ENCODE data around the gene HAL.

The HAL gene

DNA sequence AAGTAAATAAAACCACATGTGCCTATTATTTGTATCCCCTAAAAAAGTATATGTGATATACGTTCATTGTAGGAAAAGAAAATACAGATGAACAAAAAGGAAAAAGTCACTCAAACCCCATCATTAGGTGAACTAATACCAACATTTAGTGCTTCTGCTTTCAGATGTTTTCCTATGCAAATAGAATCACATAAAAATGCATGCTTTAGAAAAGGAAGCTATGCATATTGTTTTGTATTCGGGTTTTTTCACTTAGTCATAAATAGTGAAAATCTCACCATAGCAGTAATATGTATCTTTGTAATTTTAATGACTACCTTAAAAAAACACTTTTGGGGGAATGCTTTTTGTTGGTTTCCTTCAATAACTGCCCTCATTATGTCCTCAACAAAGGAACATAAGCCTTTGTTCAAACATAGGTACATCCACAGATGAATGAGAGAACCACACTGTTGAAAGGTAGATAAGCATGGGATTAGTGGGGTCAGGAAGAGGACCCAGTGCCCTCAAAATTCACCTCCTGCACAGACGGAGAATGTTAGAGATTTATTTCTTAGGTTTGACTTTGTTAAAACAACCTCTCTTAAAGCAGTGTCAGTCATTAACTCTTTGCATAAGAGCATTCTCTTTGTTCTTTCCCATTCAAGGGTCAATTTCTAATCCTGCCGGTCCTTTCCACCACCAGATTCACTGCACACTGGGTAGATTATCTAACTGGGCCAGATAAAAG lies 46.5 kb downstream of the HAL start:
- TF ChIP-seq, protein P1, sequence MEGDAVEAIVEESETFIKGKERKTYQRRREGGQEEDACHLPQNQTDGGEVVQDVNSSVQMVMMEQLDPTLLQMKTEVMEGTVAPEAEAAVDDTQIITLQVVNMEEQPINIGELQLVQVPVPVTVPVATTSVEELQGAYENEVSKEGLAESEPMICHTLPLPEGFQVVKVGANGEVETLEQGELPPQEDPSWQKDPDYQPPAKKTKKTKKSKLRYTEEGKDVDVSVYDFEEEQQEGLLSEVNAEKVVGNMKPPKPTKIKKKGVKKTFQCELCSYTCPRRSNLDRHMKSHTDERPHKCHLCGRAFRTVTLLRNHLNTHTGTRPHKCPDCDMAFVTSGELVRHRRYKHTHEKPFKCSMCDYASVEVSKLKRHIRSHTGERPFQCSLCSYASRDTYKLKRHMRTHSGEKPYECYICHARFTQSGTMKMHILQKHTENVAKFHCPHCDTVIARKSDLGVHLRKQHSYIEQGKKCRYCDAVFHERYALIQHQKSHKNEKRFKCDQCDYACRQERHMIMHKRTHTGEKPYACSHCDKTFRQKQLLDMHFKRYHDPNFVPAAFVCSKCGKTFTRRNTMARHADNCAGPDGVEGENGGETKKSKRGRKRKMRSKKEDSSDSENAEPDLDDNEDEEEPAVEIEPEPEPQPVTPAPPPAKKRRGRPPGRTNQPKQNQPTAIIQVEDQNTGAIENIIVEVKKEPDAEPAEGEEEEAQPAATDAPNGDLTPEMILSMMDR (IDR thresholded peaks at IDR 0.05; ENCODE audit: low read depth, low read length) = no peak
- no peak for DNase-seq (ENCODE audit: low read depth in 2 of 2)

DNA sequence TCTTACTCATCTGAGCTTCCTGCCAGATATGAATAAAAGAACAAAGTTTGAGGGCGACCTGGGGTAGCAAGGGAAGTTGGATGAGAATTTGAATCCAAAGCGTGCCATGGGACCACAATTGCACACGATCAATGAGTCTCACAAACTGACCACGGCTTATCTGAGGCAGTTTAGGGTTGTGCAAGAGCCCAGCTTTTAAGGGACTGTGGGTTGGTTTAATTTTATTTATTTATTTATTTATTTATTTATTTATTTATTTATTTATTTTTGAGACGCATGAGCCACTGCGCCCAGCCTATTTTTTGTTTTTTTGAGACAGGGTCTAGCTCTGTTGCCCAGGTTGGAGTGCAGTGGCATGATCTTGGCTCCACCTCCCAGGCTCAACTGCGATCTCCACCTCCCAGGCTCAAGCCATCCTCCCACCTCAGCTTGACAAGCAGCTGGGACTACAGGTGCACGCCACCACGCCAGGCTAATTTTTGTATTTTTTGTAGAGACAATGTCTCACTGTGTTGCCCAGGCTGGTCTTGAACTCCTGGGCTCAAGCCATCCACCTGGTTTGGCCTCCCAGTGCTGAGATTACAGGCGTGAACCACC lies 51.9 kb downstream of the HAL start:
- TF ChIP-seq, protein P1 (IDR thresholded peaks at IDR 0.05; ENCODE audit: low read depth, low read length) = no peak
- H3K4me3 ChIP-seq (replicated peaks in 1 of 2; ENCODE audit: low read depth in 2 of 2, low read length in 2 of 2) = no peak overlapping the region
- no peak for DNase-seq (ENCODE audit: low read depth in 2 of 2)

More for the DNA sequence above, 46.5 kb downstream of the HAL start:
- H3K4me3 ChIP-seq (replicated peaks in 1 of 2; ENCODE audit: low read depth in 2 of 2, low read length in 2 of 2) = no peak overlapping the region

DNA sequence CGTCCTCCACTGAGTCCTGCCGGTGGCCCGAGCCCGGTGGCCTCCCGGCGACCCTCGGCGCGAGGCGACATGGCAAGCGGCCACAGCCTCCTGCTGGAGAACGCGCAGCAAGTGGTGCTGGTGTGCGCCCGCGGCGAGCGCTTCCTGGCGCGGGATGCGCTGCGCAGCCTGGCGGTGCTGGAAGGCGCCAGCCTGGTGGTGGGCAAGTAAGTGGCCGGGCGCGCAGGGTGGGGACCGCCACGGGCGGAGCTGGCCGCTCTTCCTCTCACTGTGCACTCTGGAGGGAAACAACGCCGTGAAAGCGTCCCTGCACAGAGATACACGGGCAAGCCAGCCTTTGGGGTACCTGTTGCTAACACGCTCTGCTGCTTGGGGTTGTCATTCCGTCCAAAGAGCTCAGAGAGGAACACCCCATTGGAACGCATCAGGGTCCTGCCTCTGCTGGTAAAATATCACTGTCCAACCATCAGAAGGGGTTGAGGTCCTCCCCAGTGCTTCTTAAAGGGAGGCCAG lies 52.8 kb downstream of the HAL start, which contains the start of gene AMDHD1:
Gene AMDHD1, plus strand, starts transcription at position 2 of the 513 bp plus-strand sequence. Its CDS starts 68 bp downstream, at position 70.
- TF ChIP-seq, protein P1 (IDR thresholded peaks at IDR 0.05; ENCODE audit: low read depth, low read length) = no peak
- peak; percentile 45 to 51 for DNase-seq (ENCODE audit: low read depth in 2 of 2)
- H3K4me3 ChIP-seq (replicated peaks in 1 of 2; ENCODE audit: low read depth in 2 of 2, low read length in 2 of 2) = peak within 1 kb of the TSS; percentile 64 to 76

DNA sequence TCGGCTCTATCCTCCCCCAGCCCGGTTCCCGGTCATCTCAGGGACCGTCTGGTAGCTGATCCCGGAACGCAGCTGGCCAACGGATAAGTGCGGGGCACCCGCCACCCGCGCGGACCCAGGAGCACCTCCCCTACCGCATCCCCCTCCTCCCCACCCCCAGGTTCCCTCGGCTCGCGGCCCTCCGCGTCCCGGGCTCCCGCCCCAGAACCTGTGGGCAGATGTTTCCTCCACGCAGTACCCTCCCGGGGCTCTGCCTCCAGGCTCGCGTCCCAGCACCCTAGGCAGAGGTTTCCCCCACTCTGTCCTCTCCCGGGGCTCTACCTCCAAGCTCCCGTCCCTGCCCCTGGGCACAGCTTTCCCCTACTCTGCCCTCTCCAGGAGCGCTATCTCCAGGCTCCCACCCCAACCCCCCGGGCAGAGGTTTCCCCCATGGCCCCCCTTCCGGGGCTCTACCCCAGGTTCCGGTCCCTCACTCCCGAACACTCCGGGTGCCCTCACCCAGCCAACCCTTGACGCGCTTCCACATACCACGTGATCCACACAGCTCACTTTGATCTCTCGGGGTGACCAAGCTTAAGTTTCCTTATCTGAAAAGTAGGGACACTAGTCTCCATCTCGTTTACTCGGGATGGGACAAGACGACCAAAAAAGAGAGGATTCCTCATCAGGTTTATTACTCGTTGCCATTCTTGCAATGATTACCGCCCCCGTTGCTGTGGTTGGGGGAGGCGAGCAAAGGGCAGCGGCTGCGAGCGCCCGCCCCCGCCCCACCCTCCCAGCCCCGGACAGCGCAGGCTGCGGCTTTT lies 53.4 kb downstream of the HAL start, which contains the start of gene CCDC38:
Gene CCDC38, minus strand, starts transcription at position 91 of the 806 bp plus-strand sequence. CDS start 6,105 bp downstream, outside the sequence.
- peak within 1 kb of the TSS; percentile 64 to 76 for H3K4me3 ChIP-seq (replicated peaks in 1 of 2; ENCODE audit: low read depth in 2 of 2, low read length in 2 of 2)
- peak; percentile 49 to 61 for DNase-seq (ENCODE audit: low read depth in 2 of 2)
- TF ChIP-seq, protein P1 (IDR thresholded peaks at IDR 0.05; ENCODE audit: low read depth, low read length) = no peak

DNA sequence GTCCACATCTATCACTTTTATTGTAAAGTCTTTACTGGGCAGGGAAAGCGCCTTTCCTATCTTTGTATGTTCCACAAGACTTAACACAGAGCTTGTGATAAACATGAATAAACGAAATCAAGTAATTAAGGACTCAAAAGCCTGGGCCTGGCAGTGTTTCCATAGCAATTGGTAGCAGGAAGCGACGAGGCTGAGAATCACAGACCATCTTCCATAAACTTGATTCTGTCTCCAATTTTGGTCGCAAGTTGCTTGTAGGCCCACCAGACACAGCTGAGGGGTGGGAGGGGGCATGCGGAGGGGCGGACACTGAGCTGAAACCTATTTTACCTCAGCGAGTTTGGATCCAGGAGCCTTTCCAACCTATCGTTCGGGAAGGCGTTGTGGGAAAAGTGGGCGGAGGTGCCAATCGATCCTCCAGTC lies 54.0 kb downstream of the HAL start:
- DNase-seq (ENCODE audit: low read depth in 2 of 2) = peak in 1 of 2 donors; percentile 9
- H3K4me3 ChIP-seq (replicated peaks in 1 of 2; ENCODE audit: low read depth in 2 of 2, low read length in 2 of 2) = peak overlapping the region; percentile 64 to 76
- TF ChIP-seq, protein P1 (IDR thresholded peaks at IDR 0.05; ENCODE audit: low read depth, low read length) = no peak

DNA sequence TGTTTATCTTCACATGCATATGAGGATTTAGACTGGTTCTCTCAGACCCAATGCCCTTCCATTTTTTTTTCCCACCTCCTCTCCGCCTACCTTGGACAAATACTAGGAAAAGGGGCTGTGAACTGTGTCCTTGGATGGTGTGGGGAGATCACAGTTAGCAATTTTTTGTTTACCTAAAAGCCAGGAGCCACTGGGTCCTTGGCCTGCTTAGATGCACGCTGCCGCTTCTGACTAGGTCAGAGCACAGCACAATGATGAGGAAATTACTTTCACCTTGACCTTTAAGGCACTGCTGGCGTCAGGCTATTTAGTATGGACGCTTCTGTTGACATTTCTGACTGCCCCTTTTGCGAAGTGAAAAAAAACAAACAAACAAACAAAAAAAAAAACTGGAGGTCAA lies 55.6 kb downstream of the HAL start:
- TF ChIP-seq, protein P1 (IDR thresholded peaks at IDR 0.05; ENCODE audit: low read depth, low read length) = no peak
- H3K4me3 ChIP-seq (replicated peaks in 1 of 2; ENCODE audit: low read depth in 2 of 2, low read length in 2 of 2) = no peak overlapping the region
- DNase-seq (ENCODE audit: low read depth in 2 of 2) = no peak
